NB4 (cell line): ENCODE data around the gene RAB26.
"Not testable (repeated sequence)": the region's sequence is repeated elsewhere in the genome, so short reads cannot be mapped to it uniquely, and the experiment has no call there.

Source experiments
- POLR2A ChIP-seq: IDR thresholded peaks from 2 replicates; pipeline ENCODE4 v1.6.1; 2011; ENCODE audit warnings: mild to moderate bottlenecking; ENCODE audit not compliant: insufficient read length; ENCODE audit errors: extremely low read depth
- TF ChIP-seq, protein P1 (sequence below): IDR thresholded peaks from one replicate; pipeline ENCODE4 v1.5.1; 2012; ENCODE audit warnings: low read depth, low read length

DNA sequence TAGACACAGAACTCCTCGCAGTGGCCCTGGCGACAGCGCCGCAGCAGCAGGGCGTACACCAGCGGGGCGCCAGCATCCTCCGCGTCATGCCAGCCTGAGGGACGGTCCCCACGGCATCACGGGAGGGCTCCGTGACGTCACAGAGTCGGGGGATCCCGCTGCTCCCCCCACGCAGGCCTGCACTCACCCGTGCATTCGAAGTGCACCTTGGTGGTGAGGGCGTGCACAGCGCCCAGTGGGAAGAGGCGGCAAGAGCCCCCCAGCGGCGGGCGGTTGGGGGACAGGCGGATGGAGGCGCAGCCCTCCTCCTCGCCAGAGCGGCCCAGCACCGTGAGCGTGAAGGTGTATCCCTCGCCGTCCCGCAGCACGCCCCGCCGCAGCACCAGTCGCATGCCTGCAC lies 42.2 kb upstream of the RAB26 start:
- TF ChIP-seq, protein P1, sequence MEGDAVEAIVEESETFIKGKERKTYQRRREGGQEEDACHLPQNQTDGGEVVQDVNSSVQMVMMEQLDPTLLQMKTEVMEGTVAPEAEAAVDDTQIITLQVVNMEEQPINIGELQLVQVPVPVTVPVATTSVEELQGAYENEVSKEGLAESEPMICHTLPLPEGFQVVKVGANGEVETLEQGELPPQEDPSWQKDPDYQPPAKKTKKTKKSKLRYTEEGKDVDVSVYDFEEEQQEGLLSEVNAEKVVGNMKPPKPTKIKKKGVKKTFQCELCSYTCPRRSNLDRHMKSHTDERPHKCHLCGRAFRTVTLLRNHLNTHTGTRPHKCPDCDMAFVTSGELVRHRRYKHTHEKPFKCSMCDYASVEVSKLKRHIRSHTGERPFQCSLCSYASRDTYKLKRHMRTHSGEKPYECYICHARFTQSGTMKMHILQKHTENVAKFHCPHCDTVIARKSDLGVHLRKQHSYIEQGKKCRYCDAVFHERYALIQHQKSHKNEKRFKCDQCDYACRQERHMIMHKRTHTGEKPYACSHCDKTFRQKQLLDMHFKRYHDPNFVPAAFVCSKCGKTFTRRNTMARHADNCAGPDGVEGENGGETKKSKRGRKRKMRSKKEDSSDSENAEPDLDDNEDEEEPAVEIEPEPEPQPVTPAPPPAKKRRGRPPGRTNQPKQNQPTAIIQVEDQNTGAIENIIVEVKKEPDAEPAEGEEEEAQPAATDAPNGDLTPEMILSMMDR, result not testable (repeated sequence)
- TF ChIP-seq POLR2A, result not testable (repeated sequence)
